ENCODE data around the gene OR51V1. TPM values are rescaled to one million over a fixed set of nuclear protein-coding genes. Genes with fewer than 3 reads are reported as not detected.

OR51V1 gene
- total RNA-seq, 4 donors from 2014 or later, result not detected

GRCh38 chr11:5197536-5197935 is 2.9 kb downstream of the OR51V1 start:
- TF ChIP-seq CTCF (IDR thresholded peaks at IDR 0.05), result no peak

GRCh38 chr11:5196731-5197130 is 3.8 kb downstream of the OR51V1 start:
- TF ChIP-seq CTCF (IDR thresholded peaks at IDR 0.05), result no peak
- no peak for DNase-seq (ENCODE audit: low spot score)
- no peak for ATAC-seq (ENCODE audit: low FRiP score)

More at GRCh38 chr11:5197536-5197935, 2.9 kb downstream of the OR51V1 start:
- ATAC-seq (ENCODE audit: low FRiP score) (no peak), DNase-seq (ENCODE audit: low spot score) (no peak)

- DNase-seq (ENCODE audit: low spot score) (no peak), ATAC-seq (ENCODE audit: low FRiP score) (no peak)
- no peak for TF ChIP-seq CTCF (IDR thresholded peaks at IDR 0.05)
These were observed 4.4 kb downstream of the OR51V1 start for GRCh38 chr11:5196067-5196466.

GRCh38 chr11:5192738-5193137 is 7.7 kb downstream of the OR51V1 start:
- ATAC-seq (ENCODE audit: low FRiP score) (no peak), DNase-seq (ENCODE audit: low spot score) (no peak)
- TF ChIP-seq CTCF (IDR thresholded peaks at IDR 0.05), result no peak

GRCh38 chr11:5188201-5188600 is 12.3 kb downstream of the OR51V1 start:
- DNase-seq (ENCODE audit: low spot score) (no peak), ATAC-seq (ENCODE audit: low FRiP score) (no peak)
- no peak for TF ChIP-seq CTCF (IDR thresholded peaks at IDR 0.05)

- no peak for TF ChIP-seq CTCF (IDR thresholded peaks at IDR 0.05)
- no peak for DNase-seq (ENCODE audit: low spot score)
- ATAC-seq (ENCODE audit: low FRiP score), result no peak
These were observed 22.2 kb downstream of the OR51V1 start for GRCh38 chr11:5178046-5178837.

GRCh38 chr11:5174934-5175333 is 25.5 kb downstream of the OR51V1 start:
- no peak for ATAC-seq (ENCODE audit: low FRiP score)
- DNase-seq (ENCODE audit: low spot score), result no peak
- no peak for TF ChIP-seq CTCF (IDR thresholded peaks at IDR 0.05)

Data from omental fat pad (tissue), 4 donors.